Lung microvascular endothelial cell (primary cell): ENCODE measurements around the gene SUPT4H1. TPM values are rescaled to one million over a fixed set of nuclear protein-coding genes. Genes with fewer than 3 reads are reported as not detected.

Source experiments
- DNase-seq, 2 donors: peaks; one replicate each; pipeline versions ENCODE4 v3.0.0 to v3.0.0-alpha.2; 2010; ENCODE audit warnings: low read depth in 2 of 2
- total RNA-seq: library from RNA; depleted of rRNA; stranded (reverse); fragments of >200 nt; gene quantifications from 2 replicates; pipeline ENCODE4 v1.2.1, GENCODE V29; 2014

The SUPT4H1 gene
- total RNA-seq, 1 donor from 2014 or later = 55.0 TPM

DNA sequence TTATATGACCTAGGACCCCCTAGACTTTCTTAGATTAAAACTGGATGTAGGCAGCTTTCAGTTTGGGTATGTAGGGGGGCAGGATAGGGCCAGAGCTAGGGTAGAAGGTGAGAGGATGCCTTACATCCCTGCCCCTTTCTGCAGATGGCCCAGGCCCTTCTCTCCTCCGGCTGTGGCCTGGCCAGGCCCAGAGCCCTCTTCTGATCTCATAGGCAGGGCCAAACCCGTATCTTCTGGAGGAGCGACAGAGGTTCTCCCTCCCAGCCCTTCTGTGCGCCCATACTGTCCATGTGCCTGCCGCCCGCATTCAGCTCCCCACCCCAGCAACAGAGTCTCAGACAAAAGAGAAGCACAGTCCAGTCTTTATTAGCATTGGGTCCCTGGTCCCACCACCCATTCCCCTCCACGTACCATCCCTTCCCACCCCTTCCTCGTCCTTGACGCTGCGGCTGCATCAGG lies 21.4 kb downstream of the SUPT4H1 start:
- DNase-seq = no peak

DNA sequence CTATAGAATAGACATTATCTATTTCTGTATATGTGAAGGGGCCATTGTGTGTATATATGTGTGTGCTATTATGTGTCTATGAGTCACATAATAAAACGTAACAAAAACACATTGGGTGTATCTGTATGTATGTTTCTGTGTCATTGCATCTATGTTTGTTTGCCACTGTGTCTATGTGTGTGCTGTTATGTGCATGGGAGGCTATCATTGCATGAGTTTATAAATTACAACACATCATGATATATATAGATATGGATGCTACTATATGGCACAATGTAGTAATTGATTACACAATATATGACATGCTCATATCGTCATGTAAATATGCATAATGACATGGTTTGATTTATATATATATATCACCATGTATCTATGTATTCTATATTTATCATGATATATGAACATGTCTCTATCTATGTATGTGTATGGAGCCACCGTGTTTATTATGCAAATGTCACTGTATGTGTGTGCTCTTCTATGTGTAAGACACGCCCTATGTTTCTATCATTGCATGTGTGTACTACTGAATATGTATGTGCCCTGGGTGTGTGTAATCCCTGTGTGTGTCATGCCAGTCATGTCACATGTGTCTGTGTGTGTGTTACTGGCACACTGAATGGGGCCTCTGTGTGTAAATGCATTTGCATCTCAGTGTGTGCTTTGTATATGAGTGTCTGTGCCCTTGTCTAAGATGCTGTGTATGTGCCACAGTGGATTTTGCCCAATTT lies 22.0 kb downstream of the SUPT4H1 start:
- no peak for DNase-seq

DNA sequence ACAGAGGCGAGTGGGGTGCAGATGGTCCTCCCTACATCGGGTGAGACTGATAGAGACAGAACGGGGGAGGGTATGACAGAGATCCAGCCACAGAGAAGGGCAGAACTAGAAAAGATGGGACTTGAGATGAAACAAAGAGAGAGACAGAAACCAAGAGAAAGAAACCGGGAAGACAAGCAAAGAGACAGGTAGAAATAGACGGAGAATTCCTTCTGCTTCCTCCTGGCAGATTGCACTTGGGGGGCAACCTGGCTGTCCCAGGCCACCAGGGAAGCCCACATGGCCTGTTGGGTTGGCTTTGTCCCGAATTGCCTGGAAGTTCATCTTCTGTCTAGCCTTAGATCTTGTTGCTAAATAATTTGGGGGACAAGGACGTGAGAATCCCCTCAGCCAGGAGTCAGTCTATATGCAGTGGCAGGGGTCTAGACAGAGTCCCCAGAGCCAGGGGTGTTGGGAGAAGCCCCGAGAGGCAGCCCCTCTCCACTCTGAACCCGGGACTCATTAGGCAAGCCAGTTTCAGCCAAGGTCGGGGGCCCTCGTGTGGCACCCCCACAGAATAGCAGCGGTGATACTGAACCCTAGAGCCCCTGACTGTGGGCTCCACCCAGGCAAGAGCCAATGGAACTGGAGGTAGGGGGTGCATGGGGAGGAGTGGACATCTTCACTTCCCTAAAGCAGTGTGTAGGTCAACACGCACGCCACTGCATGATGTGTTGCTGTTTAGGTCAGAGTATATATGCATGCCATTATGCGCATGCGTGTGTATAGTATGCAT lies 22.8 kb downstream of the SUPT4H1 start:
- DNase-seq = no peak

DNA sequence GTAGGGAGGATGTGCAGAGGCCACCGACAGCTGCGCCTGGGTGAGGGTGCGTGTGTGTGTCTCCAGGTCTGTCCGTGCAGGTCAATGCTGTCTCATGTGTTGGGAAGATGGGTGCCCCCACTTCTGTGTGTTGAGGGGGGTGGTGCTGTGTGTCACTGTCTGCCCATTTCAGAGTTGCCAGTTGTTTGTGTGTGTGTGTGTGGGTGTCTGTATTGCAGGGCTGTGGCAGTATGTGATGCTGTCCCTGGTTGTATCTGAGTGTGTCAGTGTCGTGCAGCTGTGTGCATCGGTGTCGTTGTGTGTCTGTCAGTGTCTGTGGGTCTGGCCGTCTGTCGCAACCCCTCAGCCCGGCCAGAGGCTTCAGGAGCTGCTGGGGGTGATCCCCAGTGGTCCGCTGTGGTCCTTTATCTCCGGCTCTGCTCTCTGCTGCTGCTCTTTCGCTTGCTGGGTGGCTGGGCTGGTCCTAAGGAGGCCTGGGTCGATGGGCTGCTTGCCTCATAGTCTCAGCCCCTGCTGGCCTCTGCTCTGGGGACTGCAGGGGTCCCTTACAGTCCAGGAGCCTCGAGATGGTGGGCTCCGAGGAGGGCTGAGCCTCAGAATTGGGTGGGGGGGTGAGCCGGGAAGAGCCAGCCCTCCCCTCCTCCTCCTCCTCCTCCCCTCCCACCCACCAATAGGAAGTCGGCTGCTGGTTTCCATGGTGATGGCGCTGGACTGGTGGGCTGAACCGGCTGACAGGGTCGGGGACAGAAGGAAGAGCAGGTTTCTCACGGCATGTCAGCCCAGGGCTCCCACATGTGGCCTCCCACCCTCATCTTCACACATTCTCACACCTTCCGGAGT lies 23.6 kb downstream of the SUPT4H1 start, which contains the start of gene TSPOAP1:
TSS of gene TSPOAP1 (minus strand) at position 601 of the 840 bp plus-strand sequence. CDS start 875 bp downstream, outside the sequence.
- no peak for DNase-seq

DNA sequence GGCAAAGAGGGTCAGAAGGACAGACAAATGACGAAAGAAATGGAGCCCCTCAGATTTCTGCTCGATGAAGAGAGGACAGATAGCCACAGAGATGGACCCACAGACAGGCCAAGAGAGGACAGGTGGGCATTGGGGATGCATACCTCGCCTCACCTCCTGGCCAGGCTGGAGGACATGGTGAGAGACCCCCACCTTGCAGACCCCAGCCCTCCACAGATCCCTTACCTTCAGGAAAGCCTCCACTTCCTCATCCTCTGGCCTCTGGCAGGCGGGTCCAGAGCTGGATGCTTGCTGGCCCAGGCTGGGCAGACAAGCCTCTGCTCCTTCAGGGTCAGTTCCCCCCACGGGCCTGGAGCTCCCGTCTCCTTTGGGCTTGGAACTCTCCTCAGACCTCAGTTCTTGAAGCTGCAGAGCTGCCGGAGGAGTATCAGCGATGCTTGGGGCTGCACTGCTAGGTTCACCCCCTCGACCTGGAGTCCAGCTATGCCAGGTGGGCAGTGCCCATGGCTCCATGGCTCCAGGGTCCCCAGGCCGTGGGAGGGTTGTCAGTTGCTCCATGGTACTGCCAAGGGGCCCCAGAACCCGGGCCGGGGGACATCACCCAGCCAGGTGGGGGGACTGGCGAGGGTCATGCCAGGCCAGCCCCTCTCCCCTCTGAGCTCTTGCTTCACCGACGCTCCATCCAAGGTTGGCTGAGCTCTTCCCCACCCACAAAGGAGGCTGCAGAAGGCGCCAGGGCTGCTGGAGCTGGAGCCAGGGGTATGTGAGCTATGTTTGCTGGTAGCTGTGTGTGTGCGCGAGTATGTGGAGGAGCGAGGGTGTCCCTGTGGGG lies 24.4 kb downstream of the SUPT4H1 start:
- no peak for DNase-seq

DNA sequence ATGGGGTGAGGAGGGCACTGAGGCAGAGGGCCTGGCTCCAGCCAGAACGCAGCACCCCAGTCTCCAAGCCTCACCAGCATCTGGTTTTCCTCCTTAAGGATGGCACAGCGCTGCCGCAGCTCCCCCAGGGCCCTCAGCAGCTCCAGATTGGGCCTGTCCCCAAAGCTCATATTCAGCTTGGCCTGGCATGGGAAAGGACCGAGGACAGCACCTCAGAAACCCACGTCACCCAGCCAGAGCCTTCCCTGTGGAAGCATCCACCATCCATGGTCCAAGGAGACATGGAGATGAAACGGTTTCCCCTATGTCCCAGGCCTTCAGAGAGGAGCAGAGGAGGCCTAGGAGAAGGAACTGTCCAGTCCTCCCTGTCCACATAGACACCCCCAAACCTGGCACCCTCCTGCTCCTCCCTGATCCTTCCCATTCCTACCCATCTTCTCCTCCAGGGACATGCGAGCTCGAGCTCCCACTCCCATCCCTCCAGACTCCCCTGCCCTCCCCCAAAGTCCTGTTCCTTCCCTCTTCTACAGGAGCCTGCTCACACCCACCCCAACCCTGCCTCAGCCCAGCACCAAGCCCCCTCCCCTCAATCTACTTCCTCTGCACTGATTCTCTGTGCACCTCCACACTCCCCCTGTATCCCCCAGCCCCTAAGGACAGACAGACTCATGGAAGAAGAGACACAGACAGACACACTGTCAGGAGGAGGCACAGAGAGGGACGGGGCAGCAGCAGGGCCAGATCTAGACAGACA lies 25.2 kb downstream of the SUPT4H1 start:
- DNase-seq = no peak

DNA sequence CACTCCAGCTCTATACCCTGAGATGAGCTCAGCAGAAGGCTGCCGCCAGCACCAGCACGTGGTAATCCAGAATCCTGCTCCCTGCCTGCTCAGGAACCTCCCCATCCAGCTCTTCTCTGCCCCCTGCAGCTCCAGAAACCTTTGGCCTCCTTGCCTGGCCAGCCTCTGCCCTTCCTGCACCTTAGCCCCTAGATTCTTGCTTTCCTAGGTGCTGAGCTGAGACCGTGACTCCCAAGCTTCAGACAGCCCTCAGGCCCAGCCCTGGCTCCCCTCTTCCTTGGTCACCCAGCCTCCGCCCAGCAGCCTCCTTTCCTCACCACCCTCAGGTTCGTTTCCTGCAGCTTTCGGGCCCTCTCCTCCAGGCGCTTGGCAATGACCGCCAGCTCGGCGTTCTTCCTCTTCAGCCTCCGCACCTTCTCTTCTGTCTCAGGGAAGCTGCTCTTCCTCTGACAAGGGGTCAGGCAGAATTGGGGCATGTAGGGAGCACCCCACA lies 26.0 kb downstream of the SUPT4H1 start:
- no peak for DNase-seq

DNA sequence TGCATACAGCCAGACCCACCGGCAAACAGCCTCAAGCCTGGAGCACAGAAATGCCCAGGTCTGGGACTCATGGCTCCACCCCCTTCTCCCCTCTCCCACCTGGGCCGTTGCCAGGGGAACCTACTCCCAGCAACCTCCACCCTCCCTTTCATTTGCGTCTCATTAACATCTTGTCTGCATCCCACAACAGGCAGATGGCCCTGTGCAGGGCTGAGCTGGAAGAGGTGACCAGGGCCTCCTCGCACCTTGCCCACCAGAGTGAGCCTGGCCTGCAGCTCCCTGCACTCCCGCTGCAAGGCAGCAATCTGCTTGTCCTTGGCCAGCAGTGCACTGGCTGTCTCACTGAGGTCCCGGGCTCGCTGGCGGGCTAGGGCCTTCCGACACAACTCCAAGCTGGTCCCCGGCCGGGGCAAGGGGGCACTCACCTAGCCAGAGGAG lies 26.7 kb downstream of the SUPT4H1 start:
- no peak for DNase-seq

DNA sequence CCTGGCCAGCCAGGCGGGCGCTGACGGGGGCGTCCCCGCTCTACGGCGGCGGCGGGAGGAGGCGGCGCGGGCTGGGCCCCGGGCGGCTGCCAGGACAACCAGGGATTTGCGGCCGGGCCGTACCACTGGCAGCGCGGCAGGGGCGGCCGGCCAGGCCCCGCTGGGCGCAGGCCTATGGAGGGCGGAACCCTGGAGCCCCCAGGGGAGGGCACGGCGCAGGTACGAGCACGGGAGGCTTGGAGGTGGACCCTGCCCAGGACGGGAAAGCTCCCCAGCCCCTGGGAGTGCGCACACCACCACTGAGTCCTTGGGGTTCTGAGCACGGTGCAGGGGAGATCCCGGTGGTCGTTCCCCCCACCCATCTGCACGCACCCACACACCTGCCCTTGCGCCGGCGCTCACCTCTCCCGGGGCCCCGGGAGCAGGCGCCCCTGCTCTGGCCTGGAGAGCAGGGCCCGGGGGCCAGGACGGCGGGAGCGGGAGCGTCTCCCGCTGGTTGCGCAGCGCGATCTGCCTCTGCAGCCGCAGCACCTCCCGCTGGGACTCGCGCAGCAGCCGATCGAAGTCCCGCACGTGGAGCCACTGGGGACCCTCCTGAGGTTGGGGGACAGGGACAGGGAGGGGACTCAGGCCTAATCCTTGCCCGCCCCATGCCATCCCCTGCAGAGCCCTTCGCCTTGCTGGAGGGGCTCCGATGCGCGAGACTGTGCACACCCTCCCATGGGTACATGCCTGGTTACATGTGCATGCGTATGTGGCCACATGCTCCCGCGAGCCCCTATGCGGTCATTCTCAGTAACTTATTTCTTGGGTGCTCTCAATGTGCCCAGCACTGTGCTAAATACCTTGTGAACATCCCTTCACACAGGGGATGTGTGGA lies 27.4 kb downstream of the SUPT4H1 start:
- no peak for DNase-seq

DNA sequence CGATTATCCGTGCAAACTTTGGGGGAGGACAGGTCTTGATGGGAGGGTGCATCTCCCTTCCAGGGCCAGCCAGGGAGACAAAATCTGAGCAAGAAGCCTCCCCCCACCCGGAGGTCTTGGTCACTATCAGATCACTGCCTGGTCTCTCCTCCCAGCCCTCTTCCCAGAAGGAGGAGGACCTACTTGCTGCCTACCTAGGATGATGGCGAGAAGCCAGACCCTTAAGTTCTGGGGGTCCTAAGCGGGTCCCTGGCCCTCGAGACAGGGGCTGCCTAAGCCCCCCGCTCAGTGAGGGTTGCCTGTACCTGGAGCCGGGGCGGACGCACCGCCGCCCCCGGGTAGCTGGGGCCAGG lies 28.0 kb downstream of the SUPT4H1 start:
- DNase-seq = no peak

DNA sequence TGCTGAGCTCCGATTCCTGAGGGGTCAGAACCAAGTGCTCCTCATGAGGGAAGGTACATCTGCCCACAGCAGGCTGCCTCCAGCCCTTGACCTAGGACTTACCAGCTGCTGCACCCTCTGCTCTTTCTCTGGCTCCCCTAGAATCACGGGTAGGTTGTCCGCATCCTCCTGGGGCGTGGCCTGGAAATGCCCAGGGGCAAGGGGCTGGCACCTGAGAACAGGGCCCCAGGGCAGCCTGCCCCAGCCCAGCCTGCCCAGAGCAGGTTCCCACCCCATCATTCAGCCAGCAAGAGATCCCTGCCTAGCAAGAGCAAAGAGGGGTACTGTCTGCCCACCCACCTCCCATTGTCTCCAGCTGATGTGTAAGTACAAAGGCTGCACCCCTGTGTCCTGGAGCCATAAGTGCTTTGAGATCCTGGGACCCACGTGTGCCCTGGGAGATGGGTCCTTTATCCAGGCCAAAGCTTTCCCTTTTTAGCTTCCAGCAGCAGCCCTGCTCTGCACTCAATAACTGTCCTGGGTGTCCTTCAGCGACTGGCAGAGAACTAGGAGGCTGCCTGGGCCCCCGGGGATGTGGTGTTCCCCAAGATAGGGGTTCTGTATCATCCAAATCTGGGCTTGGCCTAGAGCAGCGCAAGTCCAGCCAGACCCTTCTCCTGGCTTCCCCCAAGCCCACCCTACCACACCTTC lies 28.5 kb downstream of the SUPT4H1 start:
- no peak for DNase-seq

DNA sequence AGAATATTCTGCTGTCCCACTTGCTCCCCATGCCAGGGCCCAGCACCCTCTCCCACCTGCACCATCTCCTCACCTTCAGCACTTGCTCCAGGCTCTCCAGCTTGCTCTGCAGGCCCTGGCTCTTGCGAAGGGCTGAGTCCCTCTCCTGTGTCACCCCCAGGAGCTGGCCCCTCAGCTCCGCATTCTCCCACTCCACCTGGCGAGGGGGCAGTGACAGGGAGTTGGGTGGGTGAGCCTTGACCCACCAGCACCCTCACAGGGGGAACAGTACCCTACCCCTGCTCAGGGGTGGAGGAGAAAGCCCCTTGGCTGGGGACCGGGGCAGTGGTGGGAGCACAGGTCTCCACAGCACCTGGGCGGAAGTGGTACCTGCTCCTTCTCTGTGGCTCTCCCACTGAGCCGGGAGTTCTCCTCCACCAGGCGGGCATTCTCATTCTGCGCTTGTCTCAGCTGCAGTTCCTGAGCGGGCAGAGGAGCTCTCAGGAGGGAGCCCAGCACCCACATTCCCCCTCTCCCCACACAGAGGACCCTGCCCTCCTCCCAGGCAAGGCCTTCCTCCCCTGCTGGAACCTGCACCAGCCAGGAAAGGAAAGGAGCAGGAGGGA lies 29.3 kb downstream of the SUPT4H1 start:
- DNase-seq = no peak

DNA sequence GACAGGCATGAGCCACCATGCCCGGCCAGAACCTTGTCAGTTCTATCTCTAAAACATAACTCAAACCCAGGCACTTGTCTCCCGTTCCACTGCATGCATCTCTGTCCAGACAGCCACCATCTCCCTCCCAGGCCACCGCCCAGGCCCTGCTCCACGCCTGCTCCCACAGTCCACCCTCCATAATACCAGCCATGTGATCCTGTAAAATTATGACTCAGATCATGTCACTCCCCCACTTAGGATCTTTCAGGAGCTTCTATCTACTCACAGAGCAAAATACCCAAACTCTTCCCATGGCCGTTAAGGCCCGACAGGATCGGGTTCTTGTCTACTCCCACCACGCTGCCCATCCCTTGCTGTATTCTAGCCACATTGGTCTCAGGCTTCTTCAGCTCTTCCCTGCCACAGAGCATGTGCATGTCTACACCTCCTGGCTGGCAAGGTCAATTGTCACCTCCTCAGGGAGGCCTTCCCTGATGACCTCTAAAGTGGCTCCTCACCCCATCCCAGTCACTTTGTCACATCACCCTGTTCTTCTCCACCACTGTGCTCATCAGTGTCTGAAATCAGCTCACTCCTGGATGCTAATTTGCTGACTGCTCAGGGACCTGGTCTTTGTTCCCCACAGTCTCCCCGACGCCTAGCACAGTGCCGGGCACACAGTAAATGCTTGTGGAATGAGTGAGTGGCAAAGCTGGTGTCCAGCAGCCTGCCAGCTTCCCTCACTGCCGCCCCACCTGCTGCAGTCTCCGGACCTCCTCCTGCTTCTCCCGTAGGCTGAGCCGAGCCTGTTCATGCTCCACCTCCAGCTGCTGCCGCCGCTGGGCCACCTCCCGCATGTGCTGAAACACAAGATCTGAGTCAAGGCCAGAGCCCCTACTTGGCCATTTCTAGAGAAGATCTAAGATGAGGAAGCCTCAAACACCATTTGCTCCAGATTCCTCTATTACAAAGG lies 30.2 kb downstream of the SUPT4H1 start:
- no peak for DNase-seq

DNA sequence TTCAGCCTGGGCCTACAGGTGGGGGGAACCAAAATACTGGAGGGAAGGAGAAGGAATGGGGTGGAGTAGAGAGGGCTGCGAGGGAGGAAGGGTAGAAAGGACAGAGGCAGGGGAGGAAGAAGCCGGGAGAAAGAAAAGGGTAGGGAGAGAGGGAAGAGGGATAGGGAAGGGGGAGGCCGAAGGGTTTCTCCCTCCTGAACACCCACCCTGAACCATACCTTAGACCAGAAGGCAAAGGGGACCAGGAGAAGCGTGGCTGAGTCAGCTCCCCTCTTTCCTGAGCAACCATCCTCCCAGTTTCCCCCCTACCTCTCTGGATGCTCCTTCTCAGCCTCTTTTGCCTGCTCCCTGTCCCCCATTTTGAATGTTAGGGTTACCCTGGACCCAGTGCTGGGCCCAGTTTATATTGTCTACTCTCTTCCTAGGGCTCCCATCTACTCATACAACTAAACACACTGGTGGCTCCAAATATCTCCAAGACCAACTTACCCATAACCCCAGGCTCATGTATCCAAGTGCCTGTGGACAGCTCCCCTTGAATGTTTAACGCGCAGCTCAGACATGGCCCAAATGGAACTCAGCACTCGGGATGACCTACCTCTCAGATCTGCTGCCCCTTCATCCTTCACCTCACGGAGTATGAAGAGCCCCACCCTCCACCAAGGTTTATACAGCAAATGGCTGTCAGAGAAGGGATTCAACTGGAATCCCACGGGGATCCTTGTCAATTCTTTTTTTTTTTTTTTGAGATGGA lies 31.3 kb downstream of the SUPT4H1 start:
- DNase-seq = no peak

DNA sequence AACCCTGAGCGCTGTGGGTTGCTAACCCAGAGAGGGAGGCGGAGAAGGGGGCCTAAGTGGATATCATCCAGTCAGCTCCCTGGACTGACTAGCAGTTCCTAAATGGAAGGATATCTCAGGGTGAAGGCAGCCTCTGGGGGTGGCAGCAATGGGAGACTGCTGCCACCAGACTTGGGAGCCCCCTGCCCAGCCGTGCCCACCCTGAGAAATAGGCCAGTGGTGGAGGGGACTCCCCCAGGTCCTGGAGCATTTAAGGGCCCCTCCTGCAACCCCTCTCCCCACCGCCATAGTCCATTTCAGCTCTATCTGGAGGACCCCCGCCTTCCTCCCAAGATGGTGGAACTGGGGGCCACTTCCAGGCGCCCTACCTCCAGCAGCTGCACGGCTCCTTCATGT lies 31.8 kb downstream of the SUPT4H1 start:
- no peak for DNase-seq
